GM19467 (cell line): ENCODE data around the gene GTF2H1.
A peak's percentile ranks its signal among the peaks of the same experiment; 100 is the strongest.

Experiments used
- ATAC-seq: cut with Tn5 transposase; IDR thresholded peaks from one replicate; pipeline ENCODE4 v1.9.1; 2021; ENCODE audit warnings: mild to moderate bottlenecking, moderate library complexity; ENCODE audit not compliant: unreplicated experiment

Gene GTF2H1

DNA sequence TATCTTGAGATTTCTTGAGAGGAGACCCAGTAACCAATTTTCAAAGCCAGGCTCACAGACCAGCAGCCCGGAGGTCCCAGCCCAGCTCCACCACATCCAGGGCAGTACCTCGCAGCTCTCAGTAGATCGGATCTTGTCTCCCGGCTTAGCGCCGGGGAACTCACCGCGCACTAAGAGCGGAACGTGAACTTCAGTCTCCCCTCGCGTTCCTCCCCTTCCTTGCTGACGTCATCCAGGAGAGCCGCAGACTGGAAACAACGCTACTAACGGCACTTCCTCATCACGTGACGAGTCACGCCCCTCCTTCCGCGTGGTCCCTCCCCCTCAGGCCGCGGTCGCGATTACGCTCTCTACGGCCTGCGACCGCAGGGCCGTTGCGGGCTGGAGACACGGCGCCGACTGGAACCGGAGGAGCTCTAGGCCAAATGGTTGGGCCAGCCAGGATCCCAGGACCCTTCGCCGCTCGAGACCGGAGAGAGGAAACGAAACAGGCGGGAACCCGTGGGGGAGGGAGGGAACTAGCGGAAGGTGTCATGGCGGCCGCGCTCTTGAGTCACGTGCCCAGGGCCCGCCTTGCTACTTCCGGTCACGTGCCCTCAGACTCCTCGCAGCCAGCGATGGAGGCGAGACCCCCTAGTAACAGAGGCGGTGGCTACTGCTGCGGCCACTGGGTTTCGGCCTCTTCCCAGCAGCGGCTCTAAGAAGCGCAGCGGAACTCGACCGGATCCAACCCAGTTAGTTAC, at the start of gene GTF2H1, which contains the start of gene HPS5:
GTF2H1 (plus strand) TSS at position 599 of the 743 bp plus-strand sequence. CDS start 10,508 bp downstream, outside the sequence.
HPS5 (minus strand) TSS at position 172 of the 743 bp plus-strand sequence. CDS start 4,282 bp downstream, outside the sequence.
- ATAC-seq, result peak; percentile 81

DNA sequence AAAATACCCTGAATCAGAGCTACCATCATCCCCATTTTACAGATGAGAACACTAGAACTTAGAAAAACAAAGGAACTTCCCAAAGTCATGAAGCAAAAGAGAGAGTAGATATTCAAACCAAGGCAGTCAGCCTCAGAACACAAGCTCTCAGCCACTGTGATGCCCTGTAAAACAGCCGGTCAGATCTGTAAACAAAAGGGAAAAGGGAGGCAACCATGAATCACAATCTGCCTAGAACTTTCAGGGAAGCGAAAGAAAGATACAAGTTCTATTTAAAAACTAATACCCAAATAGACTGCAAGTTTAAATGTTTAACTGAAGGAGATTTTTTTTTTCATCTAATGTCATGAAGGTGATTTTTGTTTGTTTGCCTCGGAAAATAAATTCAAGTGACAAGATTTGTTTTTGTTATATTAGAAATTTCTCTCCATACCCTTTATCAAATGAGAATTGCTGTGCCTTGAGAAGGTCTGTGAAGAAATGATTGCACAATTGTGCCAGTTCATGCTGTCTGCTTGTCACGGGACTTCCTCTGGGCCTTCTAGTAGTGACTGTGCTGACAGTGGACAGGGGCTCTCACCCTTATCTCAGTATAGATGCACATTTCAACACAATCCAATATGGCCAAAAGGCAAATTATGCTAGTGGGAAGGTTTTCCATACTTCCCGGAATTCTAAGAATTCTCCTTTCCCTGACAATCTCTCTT, 44.6 kb upstream of the GTF2H1 start:
- ATAC-seq, result no peak

DNA sequence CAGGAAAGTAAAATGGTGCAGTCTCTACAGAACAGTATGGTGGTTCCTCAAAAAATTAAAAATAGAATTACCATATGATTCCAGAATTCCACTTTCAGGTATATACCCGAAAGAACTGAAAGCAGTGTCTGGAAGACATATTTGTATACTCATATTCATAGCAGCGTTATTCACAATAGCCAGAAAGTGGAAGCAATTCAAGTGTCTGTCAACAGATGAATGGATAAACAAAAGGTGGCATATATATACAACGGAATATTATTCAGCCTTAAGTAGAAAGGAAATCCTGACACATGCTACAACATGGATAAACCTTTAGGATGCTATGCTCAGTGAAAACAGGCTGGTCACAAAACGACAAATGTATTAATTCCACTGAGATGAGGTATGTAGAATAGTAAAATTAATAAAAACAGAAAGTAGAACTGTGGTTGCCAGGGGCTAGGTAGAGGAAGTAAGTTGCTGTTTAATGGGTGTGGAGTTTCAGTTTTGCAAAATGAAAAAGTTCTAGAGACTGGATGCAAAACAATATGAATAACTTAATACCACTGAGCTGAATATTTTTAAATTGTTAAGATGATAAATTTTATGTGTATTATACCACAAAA, 41.8 kb upstream of the GTF2H1 start:
- peak; percentile 80 for ATAC-seq

DNA sequence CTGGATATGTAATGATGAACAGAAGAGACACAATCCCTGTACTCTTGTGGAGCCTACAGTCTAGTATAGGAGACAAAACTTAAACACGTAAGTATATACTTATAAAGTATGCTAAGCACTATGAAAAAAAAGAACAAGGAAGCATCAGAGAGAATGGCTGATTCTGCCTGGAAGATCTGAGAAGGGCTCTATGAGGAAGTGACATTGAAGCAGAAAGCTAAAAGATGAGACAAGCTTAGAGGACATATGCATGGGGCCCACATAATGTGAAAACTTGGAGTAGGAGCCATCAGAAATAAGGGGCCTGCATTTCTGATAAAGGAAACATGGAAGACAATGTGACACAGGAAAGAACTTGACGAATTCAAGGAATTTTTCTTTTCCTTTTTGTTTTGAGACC, 39.7 kb upstream of the GTF2H1 start:
- no peak for ATAC-seq

GRCh38 chr11:18285841-18286240, 36.5 kb upstream of the GTF2H1 start:
- no peak for ATAC-seq

GRCh38 chr11:18288911-18289310, 33.5 kb upstream of the GTF2H1 start:
- ATAC-seq, result no peak

GRCh38 chr11:18294862-18295261, 27.5 kb upstream of the GTF2H1 start:
- no peak for ATAC-seq

- no peak for ATAC-seq
Measured at GRCh38 chr11:18295316-18295715, 27.1 kb upstream of the GTF2H1 start.

DNA sequence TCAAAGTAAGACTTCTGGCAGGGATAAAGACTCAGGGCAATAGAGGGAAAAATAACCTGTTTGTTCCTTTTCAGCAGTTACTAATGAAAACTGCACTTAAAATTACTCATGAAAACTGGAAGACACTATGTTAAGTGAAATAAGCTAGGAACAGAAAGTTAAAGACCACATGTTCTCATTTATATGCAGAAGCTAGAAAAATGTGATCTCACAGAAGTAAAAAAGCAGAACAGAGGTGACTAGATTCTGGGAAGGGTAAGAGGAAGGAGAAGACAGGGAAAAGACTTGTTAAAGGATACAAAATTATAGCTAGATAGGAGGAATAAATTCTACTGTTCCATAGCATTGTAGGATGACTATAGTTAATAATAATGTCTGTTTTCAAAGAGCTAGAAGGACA, 22.6 kb upstream of the GTF2H1 start:
- no peak for ATAC-seq

- ATAC-seq, result no peak
Measured at GRCh38 chr11:18304745-18305144, 17.6 kb upstream of the GTF2H1 start.

GRCh38 chr11:18307461-18308139, 14.8 kb upstream of the GTF2H1 start:
- ATAC-seq, result no peak

DNA sequence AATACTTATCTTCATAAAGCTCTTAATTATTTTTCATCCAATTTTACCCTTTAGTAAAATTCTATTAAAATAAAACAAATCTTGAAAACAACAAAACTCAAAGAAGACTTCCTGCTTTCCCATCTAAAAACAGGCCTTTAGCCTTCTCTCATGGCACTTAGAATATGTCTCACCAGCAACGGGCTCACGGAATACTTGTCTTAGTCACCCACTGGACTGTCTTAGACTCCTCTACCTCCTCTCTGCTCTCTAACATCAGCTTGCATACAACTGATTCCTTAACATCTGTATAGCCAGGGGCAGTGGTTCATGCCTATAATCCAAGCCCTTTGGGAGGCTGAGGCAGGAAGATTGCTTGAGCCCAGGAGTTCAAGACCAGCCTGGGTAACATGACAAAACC, 14.1 kb upstream of the GTF2H1 start:
- no peak for ATAC-seq

GRCh38 chr11:18309691-18310090, 12.7 kb upstream of the GTF2H1 start:
- ATAC-seq, result no peak

DNA sequence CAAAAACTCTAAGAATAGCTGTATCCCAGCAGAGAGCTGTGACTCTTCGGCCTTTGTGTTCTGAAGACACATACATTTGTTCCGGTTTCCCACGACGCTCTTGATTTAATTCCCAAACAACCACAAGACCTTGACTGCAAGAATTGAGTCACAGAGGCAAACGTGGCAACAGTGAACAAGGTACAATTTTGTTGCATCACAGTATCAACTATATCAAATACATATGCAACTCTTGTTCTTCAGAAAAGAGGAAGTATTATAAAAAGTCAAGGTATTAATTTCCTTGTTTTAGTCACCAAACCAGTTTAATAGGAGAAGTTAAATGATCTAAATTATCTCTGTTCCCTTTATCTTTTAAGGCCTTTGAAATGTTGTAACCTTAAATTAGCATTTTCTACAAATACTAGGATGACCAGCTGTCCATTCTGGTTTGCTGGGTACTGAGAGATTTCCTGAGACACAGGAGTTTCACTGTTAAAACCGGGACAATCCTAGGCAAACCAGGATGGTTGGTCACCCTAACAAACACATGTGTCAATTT, 11.5 kb upstream of the GTF2H1 start:
- ATAC-seq, result no peak

DNA sequence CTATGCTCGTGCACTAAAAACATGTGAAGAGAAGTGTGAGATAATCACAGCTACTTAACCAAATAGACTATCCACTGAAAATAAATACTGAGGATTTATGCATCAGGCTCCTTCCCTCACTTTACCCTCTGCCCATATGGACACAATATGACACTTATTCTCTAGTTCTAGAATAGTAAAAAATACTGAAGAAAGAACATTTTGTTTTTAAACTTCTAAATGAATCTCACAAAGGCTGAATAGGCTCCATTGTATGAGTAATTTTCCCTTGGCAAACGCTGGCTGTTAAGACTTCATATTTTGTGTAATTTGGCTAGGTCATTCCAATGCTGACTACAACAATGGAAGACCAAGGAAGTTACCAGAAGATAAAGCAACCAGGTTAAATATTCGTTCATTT, 10.4 kb upstream of the GTF2H1 start:
- no peak for ATAC-seq

DNA sequence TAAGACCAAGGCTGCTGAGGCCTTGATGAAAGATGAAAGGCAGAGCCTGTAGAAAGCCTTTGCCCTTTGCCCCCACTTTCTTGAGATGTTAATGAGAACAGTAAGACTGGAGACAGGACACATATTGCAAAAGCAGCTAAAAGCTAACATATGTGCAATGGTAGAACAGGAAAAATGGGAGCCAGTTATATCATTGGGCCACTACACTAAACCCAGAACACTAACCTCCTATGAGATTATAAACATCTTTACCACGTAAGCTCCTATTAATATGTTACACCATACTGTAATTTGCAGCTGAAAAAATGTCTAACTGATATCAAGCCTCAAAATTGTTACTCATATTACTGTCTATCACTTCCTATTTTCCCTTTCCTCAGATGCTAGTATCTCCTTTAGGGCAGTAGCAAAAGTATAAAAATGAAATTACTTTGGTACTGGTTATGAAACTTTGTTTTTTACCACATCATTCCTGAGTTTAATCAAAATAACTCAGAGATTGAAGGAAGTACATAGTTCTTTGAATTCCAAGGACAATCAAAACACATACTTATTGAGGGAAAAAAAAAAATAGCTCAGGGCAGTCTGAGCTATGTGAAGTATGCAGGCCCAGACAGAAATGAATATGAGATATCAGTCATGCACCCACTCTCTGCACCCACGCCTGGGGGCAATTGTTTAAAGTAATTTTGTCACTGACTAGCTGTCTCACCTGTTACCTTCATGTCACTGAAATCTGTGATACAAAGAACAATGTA, 9.5 kb upstream of the GTF2H1 start:
- ATAC-seq, result no peak

DNA sequence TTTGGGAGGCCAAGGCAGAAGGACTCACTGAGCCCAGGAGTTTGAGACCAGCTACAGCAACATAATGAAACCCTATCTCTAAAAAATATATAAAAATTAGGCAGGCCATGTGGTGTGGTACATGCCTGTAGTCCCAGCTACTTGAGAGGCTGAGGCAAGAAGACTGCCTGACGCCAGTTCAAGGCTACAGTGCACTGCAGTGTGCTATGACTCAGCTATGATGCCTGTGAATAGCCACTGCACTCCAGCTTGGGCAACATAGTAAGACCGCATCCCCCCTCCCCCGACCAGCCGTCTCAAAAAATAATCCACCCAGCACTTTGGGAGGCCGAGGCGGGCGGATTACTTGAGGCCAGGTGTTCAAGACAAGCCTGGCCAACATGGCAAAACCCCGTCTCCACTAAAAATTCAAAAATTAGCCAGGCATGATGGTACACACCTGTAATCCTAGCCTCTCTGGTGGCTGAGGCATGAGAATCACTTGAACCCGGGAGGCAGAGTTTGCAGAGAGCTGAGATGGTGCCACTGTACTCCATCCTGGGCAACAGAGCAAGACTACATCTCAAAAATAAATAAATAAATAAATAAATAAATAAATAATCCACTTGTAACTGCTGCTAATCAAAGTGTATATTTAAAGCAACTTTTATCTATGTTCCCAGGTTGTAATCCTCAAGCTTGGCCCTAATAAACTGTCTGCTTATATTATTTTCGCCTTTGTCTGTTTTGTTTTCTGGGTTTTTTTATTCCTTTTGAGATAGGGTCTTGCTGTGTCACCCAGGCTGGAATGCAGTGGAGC, 8.2 kb upstream of the GTF2H1 start:
- ATAC-seq, result no peak

DNA sequence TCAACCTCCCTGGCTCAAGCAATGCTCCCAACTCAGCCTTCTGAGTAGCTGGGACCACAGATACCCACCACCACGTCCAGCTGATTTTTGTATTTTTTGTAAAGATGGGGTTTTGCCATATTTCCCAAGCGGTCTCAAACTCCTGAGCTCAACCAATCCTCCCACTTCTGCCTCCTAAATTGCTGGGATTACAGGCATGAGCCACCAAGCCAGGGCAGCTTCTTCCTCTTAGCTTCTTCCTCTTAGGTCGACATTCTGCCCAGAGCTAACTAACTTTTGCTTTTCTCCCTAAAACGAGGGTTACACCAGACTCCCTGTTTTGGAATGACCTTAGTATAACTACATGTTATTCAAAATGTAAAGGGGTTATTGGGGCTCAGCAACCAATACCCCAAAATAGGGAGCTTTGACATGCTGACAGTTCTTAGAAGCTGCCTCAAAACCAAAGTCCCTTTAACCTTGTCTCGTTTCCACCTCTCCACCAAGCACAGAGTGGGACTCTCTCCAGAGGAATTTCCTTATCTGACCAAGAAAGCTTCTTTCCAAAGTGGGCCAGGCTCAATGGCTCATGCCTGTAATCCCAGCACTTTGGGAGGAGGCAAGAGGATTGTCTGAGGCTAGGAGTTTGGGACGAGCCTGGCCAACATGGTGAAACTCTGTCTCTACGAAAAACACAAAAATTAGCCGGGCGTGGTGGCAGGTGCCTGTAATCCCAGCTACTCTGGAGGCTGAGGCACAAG, 7.4 kb upstream of the GTF2H1 start:
- no peak for ATAC-seq

DNA sequence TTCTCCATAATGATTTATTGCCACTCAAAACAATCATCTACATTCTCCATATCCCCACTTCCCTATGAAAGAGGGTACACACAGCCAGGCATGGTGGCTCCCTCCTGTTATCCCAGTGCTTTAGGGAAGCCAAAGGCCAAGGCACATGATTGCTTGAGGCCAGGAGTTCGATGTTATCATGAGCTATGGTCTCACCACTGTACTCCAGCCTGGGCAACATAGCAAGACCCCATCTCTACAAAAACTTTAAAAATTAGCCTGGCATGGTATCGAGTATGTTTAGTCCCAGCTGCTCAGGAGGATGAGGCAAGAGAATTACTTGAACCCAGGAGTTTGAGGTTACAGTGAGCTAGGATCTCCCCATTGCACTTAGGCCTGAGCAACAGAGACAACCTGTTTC, 6.5 kb upstream of the GTF2H1 start:
- ATAC-seq, result no peak
